Mammary epithelial cell (primary cell): ENCODE measurements around the gene KRTAP12-3.

Experiments used
- EZH2 ChIP-seq: IDR thresholded peaks from 2 replicates; pipeline ENCODE4 v1.6.1; 2012; ENCODE audit warnings: low read length, inconsistent platforms, borderline replicate concordance
- TF ChIP-seq, protein P1 (sequence below), 2 donors: IDR thresholded peaks in 1 of 2; conservative IDR thresholded peaks in 1 of 2; 2 replicates each; pipeline ENCODE4 v1.5.1; 2011 to 2012; ENCODE audit warnings: inconsistent platforms in 2 of 2, low read length in 2 of 2, mild to moderate bottlenecking in 2 of 2, control low read depth in 1 of 2, low read depth in 1 of 2; ENCODE audit not compliant: insufficient read depth in 1 of 2; ENCODE audit errors: extremely low read depth in 1 of 2

DNA sequence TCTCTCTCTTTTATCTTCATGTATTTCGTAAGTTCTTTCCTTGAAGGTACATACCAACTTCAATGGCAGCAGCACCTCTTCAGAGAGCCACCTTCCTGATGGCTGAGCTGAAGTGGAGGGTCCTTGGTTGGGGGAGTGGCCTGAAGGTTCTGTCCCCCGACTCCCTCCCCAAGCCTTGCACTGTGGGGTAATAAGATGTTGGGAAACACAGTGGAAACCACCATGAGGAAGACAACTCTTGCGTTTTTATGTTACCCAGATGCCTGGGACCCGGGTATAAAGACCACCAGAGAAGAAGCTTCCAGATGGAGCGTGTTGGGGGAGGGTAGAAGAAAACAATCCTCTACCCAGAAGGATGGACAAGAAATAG lies 794 bp downstream of the KRTAP12-3 start:
- TF ChIP-seq, protein P1, sequence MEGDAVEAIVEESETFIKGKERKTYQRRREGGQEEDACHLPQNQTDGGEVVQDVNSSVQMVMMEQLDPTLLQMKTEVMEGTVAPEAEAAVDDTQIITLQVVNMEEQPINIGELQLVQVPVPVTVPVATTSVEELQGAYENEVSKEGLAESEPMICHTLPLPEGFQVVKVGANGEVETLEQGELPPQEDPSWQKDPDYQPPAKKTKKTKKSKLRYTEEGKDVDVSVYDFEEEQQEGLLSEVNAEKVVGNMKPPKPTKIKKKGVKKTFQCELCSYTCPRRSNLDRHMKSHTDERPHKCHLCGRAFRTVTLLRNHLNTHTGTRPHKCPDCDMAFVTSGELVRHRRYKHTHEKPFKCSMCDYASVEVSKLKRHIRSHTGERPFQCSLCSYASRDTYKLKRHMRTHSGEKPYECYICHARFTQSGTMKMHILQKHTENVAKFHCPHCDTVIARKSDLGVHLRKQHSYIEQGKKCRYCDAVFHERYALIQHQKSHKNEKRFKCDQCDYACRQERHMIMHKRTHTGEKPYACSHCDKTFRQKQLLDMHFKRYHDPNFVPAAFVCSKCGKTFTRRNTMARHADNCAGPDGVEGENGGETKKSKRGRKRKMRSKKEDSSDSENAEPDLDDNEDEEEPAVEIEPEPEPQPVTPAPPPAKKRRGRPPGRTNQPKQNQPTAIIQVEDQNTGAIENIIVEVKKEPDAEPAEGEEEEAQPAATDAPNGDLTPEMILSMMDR (conservative IDR thresholded peaks at IDR 0.05 in 1 of 2, IDR thresholded peaks at IDR 0.05 in 1 of 2; ENCODE audit: extremely low read depth in 1 of 2, insufficient read depth in 1 of 2, low read depth in 1 of 2, low read length in 2 of 2): no peak
- no peak for TF ChIP-seq EZH2
